Keratinocyte (primary cell): ENCODE results near the gene KRTAP4-2. TPM values are rescaled to one million over a fixed set of nuclear protein-coding genes. Genes with fewer than 3 reads are reported as not detected.

Experiments
- DNase-seq: peaks from one replicate; pipeline ENCODE4 v3.0.0-alpha.2; 2011; ENCODE audit warnings: low read depth, missing footprints, low spot score
- FAIRE-seq: peaks from 2 replicates; lab custom pipeline; 2011; peaks lifted over from hg19 to GRCh38; lab: Jason Lieb, UNC
- H2AFZ ChIP-seq: 2 replicates; pipeline ENCODE4 v1.6.0; 2012; ENCODE audit warnings: low read length, control low read depth, inconsistent platforms; ENCODE audit not compliant: control insufficient read depth
- H3K27ac ChIP-seq: 2 replicates; pipeline ENCODE4 v1.5.1; 2011; ENCODE audit warnings: low read length; ENCODE audit not compliant: control insufficient read depth, insufficient read depth
- H3K27me3 ChIP-seq: 3 replicates; pipeline ENCODE4 v1.6.0; 2011; ENCODE audit warnings: low read length; ENCODE audit not compliant: control insufficient read depth, insufficient read depth; ENCODE audit errors: extremely low read depth
- H3K36me3 ChIP-seq, 2 experiments: 2 replicates in 1 of 2; 3 replicates in 1 of 2; pipeline ENCODE4 v1.5.1; 2011; ENCODE audit warnings: low read length in 2 of 2, mild to moderate bottlenecking in 1 of 2; ENCODE audit not compliant: control insufficient read depth in 2 of 2, insufficient read depth in 2 of 2; ENCODE audit errors: extremely low read depth in 1 of 2
- H3K4me1 ChIP-seq: 3 replicates; pipeline ENCODE4 v1.5.1; 2011; ENCODE audit warnings: low read length; ENCODE audit not compliant: control insufficient read depth, insufficient read depth; ENCODE audit errors: extremely low read depth
- H3K4me2 ChIP-seq: 3 replicates; pipeline ENCODE4 v1.6.0; 2011; ENCODE audit warnings: low read depth, low read length; ENCODE audit not compliant: control insufficient read depth, insufficient read depth; ENCODE audit errors: extremely low read depth
- H3K4me3 ChIP-seq, 3 experiments: fragments of 200-600 bp in 1 of 3; sonication (generic) in 1 of 3; 2 replicates in 2 of 3; 3 replicates in 1 of 3; pipeline ENCODE4 v1.5.1; 2011 to 2016; ENCODE audit warnings: low read length in 3 of 3, mild to moderate bottlenecking in 3 of 3, control low read depth in 2 of 3, inconsistent platforms in 1 of 3, low read depth in 1 of 3, mixed read lengths in 1 of 3, mixed run types in 1 of 3, moderate library complexity in 1 of 3; ENCODE audit not compliant: control insufficient read depth in 2 of 3, insufficient read depth in 2 of 3; ENCODE audit errors: extremely low read depth in 1 of 3
- H3K79me2 ChIP-seq: 2 replicates; pipeline ENCODE4 v1.6.0; 2012; ENCODE audit warnings: low read length; ENCODE audit not compliant: control insufficient read depth, insufficient read depth
- H3K9ac ChIP-seq: 3 replicates; pipeline ENCODE4 v1.6.0; 2011; ENCODE audit warnings: low read length; ENCODE audit not compliant: control insufficient read depth, insufficient read depth; ENCODE audit errors: extremely low read depth
- H3K9me1 ChIP-seq: 3 replicates; pipeline ENCODE4 v1.6.0; 2011; ENCODE audit warnings: low read length; ENCODE audit not compliant: control insufficient read depth, insufficient read depth; ENCODE audit errors: extremely low read depth
- H3K9me3 ChIP-seq: 2 replicates; pipeline ENCODE4 v1.5.1; 2012; ENCODE audit warnings: low read depth, low read length; ENCODE audit not compliant: control insufficient read depth
- H4K20me1 ChIP-seq: 3 replicates; pipeline ENCODE4 v1.6.0; 2011; ENCODE audit warnings: low read length; ENCODE audit not compliant: control insufficient read depth, insufficient read depth; ENCODE audit errors: extremely low read depth
- CTCF ChIP-seq, 3 experiments: IDR thresholded peaks in 1 of 3; conservative IDR thresholded peaks in 1 of 3; optimal IDR thresholded peaks in 1 of 3; 2 replicates in 2 of 3; 3 replicates in 1 of 3; pipeline versions ENCODE3 to v1.5.1; 2011; ENCODE audit warnings: low read length in 3 of 3, mild to moderate bottlenecking in 3 of 3, moderate library complexity in 2 of 3, control low read depth in 1 of 3, inconsistent platforms in 1 of 3; ENCODE audit not compliant: insufficient read depth in 2 of 3; ENCODE audit errors: extremely low read depth in 1 of 3
- EZH2 ChIP-seq: IDR thresholded peaks from one replicate; pipeline ENCODE4 v1.6.1; 2012; ENCODE audit warnings: inconsistent platforms, mild to moderate bottlenecking, low read length, moderate library complexity
- dilution Hi-C: fragments of 300-500 bp; cut with MboI; formaldehyde crosslinking; loops from one replicate; pipeline ENCODE4 v1.7.0; 2020; ENCODE audit warnings: low sequenced_read_pairs; ENCODE audit not compliant: extremely low pct_ligation_motif_present
- polyA plus RNA-seq, 5 experiments: library from polyadenylated mRNA; depleted of rRNA in 3 of 5; stranded (reverse) in 3 of 5; stranded (forward) in 1 of 5; unstranded in 1 of 5; fragments of >200 nt; gene quantifications; 1 replicate in 1 of 5; 2 replicates in 3 of 5; 3 replicates in 1 of 5; pipeline versions ENCODE4 v1.2.1 to v1.2.3, GENCODE V29; 2011 to 2012; ENCODE audit warnings: missing spikeins in 2 of 5, low read depth in 1 of 5, low replicate concordance in 1 of 5

KRTAP4-2 gene
- polyA plus RNA-seq, 1 donor (not counting 4 experiments of a cell fraction or from before 2014, with no cell fraction given): not detected

GRCh38 chr17:41144846-41145245 is 33.2 kb downstream of the KRTAP4-2 start:
- FAIRE-seq (no peak), DNase-seq (no peak)
- H4K20me1 ChIP-seq: no peaks in the 10 kb centered on the region
- no peak overlapping the region for H3K27ac ChIP-seq
- TF ChIP-seq CTCF (optimal IDR thresholded peaks at IDR 0.05 in 1 of 3, IDR thresholded peaks at IDR 0.05 in 1 of 3, conservative IDR thresholded peaks at IDR 0.05 in 1 of 3; ENCODE audit: extremely low read depth in 1 of 3, insufficient read depth in 2 of 3, low read length in 3 of 3) (no peak), EZH2 (no peak)
- no peak overlapping the region for H3K9ac ChIP-seq
- H3K27me3 ChIP-seq: no peaks in the 10 kb centered on the region
- no peak overlapping the region for H3K4me2 ChIP-seq
- H3K36me3 ChIP-seq: no peaks in the 10 kb centered on the region
- no peaks in the 10 kb centered on the region for H3K79me2 ChIP-seq
- H3K9me1 ChIP-seq: no peaks in the 10 kb centered on the region
- H3K9me3 ChIP-seq: peaks cover 8% of the 10 kb centered on the region
- H3K4me3 ChIP-seq: no peak overlapping the region
- H2AFZ ChIP-seq: no peak overlapping the region
- H3K4me1 ChIP-seq: peaks cover 8% of the 10 kb centered on the region
- dilution Hi-C loops: no loop called here

- DNase-seq (no peak), FAIRE-seq (no peak)
- no peak overlapping the region for H3K4me2 ChIP-seq
- H3K27me3 ChIP-seq: no peaks in the 10 kb centered on the region
- H3K9me1 ChIP-seq: no peaks in the 10 kb centered on the region
- H3K27ac ChIP-seq: peak overlapping the region; percentile 59
- no peaks in the 10 kb centered on the region for H3K79me2 ChIP-seq
- TF ChIP-seq EZH2: no peak
- no peak for TF ChIP-seq CTCF (optimal IDR thresholded peaks at IDR 0.05 in 1 of 3, IDR thresholded peaks at IDR 0.05 in 1 of 3, conservative IDR thresholded peaks at IDR 0.05 in 1 of 3; ENCODE audit: extremely low read depth in 1 of 3, insufficient read depth in 2 of 3, low read length in 3 of 3)
- no peak overlapping the region for H3K9ac ChIP-seq
- H2AFZ ChIP-seq: no peak overlapping the region
- peaks cover 8% of the 10 kb centered on the region for H3K4me1 ChIP-seq
- peaks cover 8% of the 10 kb centered on the region for H3K9me3 ChIP-seq
- H3K4me3 ChIP-seq: no peak overlapping the region
- H4K20me1 ChIP-seq: no peaks in the 10 kb centered on the region
- no peaks in the 10 kb centered on the region for H3K36me3 ChIP-seq
- dilution Hi-C loops: no loop called here
Observed at GRCh38 chr17:41141361-41141760, 36.7 kb downstream of the KRTAP4-2 start.
